HT-29 (cell line): Measurements from ENCODE around the gene FGD5. TPM values are rescaled to one million over a fixed set of nuclear protein-coding genes. Genes with fewer than 3 reads are reported as not detected.

ENCODE experiments used
- DNase-seq: peaks from one replicate; pipeline ENCODE4 v3.0.0-alpha.2; 2015; ENCODE audit warnings: low spot score
- total RNA-seq: library from RNA; depleted of rRNA; stranded (reverse); fragments of >200 nt; shearing (Covaris generic); gene quantifications from 2 replicates; pipeline ENCODE4 v1.2.3, GENCODE V29; 2014

FGD5 gene
- total RNA-seq, 1 experiment from 2014 or later = not detected

- no peak for DNase-seq
Observed at GRCh38 chr3:14871456-14872200, 52.9 kb downstream of the FGD5 start.

GRCh38 chr3:14872706-14873105 lies 53.9 kb downstream of the FGD5 start:
- DNase-seq = no peak

- DNase-seq = no peak
Observed at GRCh38 chr3:14874784-14875183, 56.0 kb downstream of the FGD5 start.

- no peak for DNase-seq
Observed at GRCh38 chr3:14875411-14876175, 56.8 kb downstream of the FGD5 start.

- peak; percentile 37 for DNase-seq
Observed at GRCh38 chr3:14876921-14877333, 58.2 kb downstream of the FGD5 start.

GRCh38 chr3:14877469-14877868 lies 58.7 kb downstream of the FGD5 start:
- DNase-seq = no peak

GRCh38 chr3:14879211-14879874 lies 60.6 kb downstream of the FGD5 start:
- no peak for DNase-seq

GRCh38 chr3:14880447-14881106 lies 61.8 kb downstream of the FGD5 start:
- no peak for DNase-seq

GRCh38 chr3:14883226-14883625 lies 64.5 kb downstream of the FGD5 start:
- DNase-seq = no peak

- DNase-seq = no peak
Observed at GRCh38 chr3:14884665-14885064, 65.9 kb downstream of the FGD5 start.

- DNase-seq = no peak
Observed at GRCh38 chr3:14885307-14885706, 66.5 kb downstream of the FGD5 start.

GRCh38 chr3:14886101-14886500 lies 67.3 kb downstream of the FGD5 start:
- DNase-seq = no peak

- no peak for DNase-seq
Observed at GRCh38 chr3:14889205-14889604, 70.4 kb downstream of the FGD5 start.

- DNase-seq = no peak
Observed at GRCh38 chr3:14889943-14890342, 71.2 kb downstream of the FGD5 start.

GRCh38 chr3:14890476-14890875 lies 71.7 kb downstream of the FGD5 start:
- DNase-seq = no peak

- no peak for DNase-seq
Observed at GRCh38 chr3:14891135-14892132, 72.7 kb downstream of the FGD5 start.

GRCh38 chr3:14892226-14892625 lies 73.5 kb downstream of the FGD5 start:
- no peak for DNase-seq

- DNase-seq = no peak
Observed at GRCh38 chr3:14894085-14894484, 75.3 kb downstream of the FGD5 start.

- DNase-seq = no peak
Observed at GRCh38 chr3:14897266-14897665, 78.5 kb downstream of the FGD5 start.

- no peak for DNase-seq
Observed at GRCh38 chr3:14898929-14899328, 80.2 kb downstream of the FGD5 start.
